HG02884 (cell line): ENCODE data around the gene PHKA2.

Source experiments
- ATAC-seq: cut with Tn5 transposase; IDR thresholded peaks from one replicate; pipeline ENCODE4 v1.9.1; 2021; ENCODE audit warnings: mild to moderate bottlenecking, moderate library complexity; ENCODE audit not compliant: unreplicated experiment

PHKA2 gene

GRCh38 chrX:18933617-18934016, 50.3 kb downstream of the PHKA2 start:
- ATAC-seq = no peak

- no peak for ATAC-seq
Measured at GRCh38 chrX:18931972-18932371, 51.9 kb downstream of the PHKA2 start.

GRCh38 chrX:18929775-18930174, 54.1 kb downstream of the PHKA2 start:
- no peak for ATAC-seq

GRCh38 chrX:18927558-18927957, 56.4 kb downstream of the PHKA2 start:
- no peak for ATAC-seq

GRCh38 chrX:18924507-18925088, 59.3 kb downstream of the PHKA2 start:
- ATAC-seq = no peak

GRCh38 chrX:18920566-18920965, 63.3 kb downstream of the PHKA2 start:
- ATAC-seq = no peak

- no peak for ATAC-seq
Measured at GRCh38 chrX:18920079-18920478, 63.8 kb downstream of the PHKA2 start.

- no peak for ATAC-seq
Measured at GRCh38 chrX:18917831-18918230, 66.1 kb downstream of the PHKA2 start.

GRCh38 chrX:18906286-18906685, 77.6 kb downstream of the PHKA2 start:
- no peak for ATAC-seq

GRCh38 chrX:18900401-18900976, 83.4 kb downstream of the PHKA2 start:
- no peak for ATAC-seq

GRCh38 chrX:18899796-18900380, 84.0 kb downstream of the PHKA2 start:
- ATAC-seq = no peak

- ATAC-seq = no peak
Measured at GRCh38 chrX:18898492-18898891, 85.4 kb downstream of the PHKA2 start.

GRCh38 chrX:18898091-18898490, 85.8 kb downstream of the PHKA2 start:
- ATAC-seq = no peak

- ATAC-seq = no peak
Measured at GRCh38 chrX:18897611-18898010, 86.3 kb downstream of the PHKA2 start.

- ATAC-seq = no peak
Measured at GRCh38 chrX:18896680-18897544, 87.0 kb downstream of the PHKA2 start.

- ATAC-seq = no peak
Measured at GRCh38 chrX:18895189-18895951, 88.5 kb downstream of the PHKA2 start.

- no peak for ATAC-seq
Measured at GRCh38 chrX:18894156-18894555, 89.8 kb downstream of the PHKA2 start.

- no peak for ATAC-seq
Measured at GRCh38 chrX:18893536-18893935, 90.4 kb downstream of the PHKA2 start.

- ATAC-seq = no peak
Measured at GRCh38 chrX:18892899-18893298, 91.0 kb downstream of the PHKA2 start.

GRCh38 chrX:18891548-18891945, 92.4 kb downstream of the PHKA2 start:
- ATAC-seq = no peak
